ENCODE data around the gene PPM1G. TPM values are rescaled to one million over a fixed set of nuclear protein-coding genes. Genes with fewer than 3 reads are reported as not detected.

Gene PPM1G
- total and polyA plus RNA-seq, 4 donors, result 45.9 to 76.2 (median 61.7) TPM

DNA sequence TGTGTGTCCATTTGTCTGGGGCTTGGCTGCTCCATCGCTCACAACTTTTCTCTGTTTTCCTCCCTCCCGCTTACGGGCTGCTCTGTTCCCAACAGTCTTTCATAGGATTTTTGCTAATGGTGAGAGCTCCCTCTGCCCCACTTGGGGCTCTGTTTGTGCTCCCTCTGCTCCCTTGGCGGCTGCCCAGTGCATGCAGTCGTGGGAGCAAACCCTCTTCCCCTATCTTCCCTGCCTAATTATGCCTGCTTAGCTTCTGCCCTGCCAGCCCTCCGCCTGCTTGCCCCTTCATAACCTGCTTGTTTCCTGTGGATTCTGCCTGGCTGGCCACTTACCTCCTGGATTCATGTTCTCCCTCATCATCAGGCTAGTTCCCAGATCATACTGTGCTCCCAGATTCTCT, 26.2 kb upstream of the PPM1G start:
- Histone ChIP-seq H3K4me1 (ENCODE audit: control insufficient read depth in 5 of 5, insufficient read depth in 5 of 5, low read length in 5 of 5) (peaks cover 0 to 2% (median under 1%) of the 10 kb centered on the region in 5 donors), H3K36me3 (ENCODE audit: control insufficient read depth in 4 of 4, insufficient read depth in 4 of 4, low read length in 4 of 4) (peaks cover 47 to 60% (median 50%) of the 10 kb centered on the region in 4 donors), H3K4me3 (no peak overlapping the region), H3K9ac (ENCODE audit: insufficient read depth in 1 of 2, low read length in 2 of 2) (no peak overlapping the region), H3K27me3 (ENCODE audit: control insufficient read depth in 3 of 3, insufficient read depth in 3 of 3, low read length in 2 of 3) (no peaks in the 10 kb centered on the region), H3K27ac (ENCODE audit: low read depth in 1 of 2, low read length in 1 of 2) (no peak overlapping the region), H3K9me3 (ENCODE audit: control insufficient read depth in 4 of 4, insufficient read depth in 3 of 4, low read length in 3 of 4) (no peaks in the 10 kb centered on the region)
- TF ChIP-seq, protein P1, sequence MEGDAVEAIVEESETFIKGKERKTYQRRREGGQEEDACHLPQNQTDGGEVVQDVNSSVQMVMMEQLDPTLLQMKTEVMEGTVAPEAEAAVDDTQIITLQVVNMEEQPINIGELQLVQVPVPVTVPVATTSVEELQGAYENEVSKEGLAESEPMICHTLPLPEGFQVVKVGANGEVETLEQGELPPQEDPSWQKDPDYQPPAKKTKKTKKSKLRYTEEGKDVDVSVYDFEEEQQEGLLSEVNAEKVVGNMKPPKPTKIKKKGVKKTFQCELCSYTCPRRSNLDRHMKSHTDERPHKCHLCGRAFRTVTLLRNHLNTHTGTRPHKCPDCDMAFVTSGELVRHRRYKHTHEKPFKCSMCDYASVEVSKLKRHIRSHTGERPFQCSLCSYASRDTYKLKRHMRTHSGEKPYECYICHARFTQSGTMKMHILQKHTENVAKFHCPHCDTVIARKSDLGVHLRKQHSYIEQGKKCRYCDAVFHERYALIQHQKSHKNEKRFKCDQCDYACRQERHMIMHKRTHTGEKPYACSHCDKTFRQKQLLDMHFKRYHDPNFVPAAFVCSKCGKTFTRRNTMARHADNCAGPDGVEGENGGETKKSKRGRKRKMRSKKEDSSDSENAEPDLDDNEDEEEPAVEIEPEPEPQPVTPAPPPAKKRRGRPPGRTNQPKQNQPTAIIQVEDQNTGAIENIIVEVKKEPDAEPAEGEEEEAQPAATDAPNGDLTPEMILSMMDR (IDR thresholded peaks at IDR 0.05; ENCODE audit: control extremely low read depth, extremely low read depth), result no peak
- 93 to 96% methylated on average over 6 of the region's 6 CpGs for WGBS, 2 donors
- no peak for ATAC-seq (ENCODE audit: insufficient read depth, low FRiP score)
- no peak for DNase-seq

DNA sequence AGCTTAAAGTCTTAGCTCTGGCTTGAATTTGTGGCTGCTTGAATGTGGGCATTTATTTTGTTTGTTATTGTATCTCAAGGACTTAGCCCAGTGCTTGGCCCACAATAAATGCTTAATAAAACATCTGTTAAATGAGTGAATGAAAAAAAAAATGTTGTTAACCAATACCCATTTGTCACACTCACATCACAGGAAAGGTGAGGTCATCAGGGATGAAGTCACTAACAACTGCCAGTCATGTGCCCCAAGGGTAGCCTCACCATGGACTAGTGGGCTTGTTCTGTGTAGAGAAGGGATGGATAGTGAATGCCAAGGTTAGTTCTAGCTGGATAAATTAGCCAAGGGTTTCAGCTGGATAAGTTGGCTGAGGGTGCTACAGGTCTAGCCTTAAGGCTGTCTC, 22.0 kb upstream of the PPM1G start:
- Histone ChIP-seq H3K36me3 (ENCODE audit: control insufficient read depth in 4 of 4, insufficient read depth in 4 of 4, low read length in 4 of 4) (peaks cover 22 to 34% (median 27%) of the 10 kb centered on the region in 4 donors), H3K27me3 (ENCODE audit: control insufficient read depth in 3 of 3, insufficient read depth in 3 of 3, low read length in 2 of 3) (no peaks in the 10 kb centered on the region), H3K4me1 (ENCODE audit: control insufficient read depth in 5 of 5, insufficient read depth in 5 of 5, low read length in 5 of 5) (peaks cover 2 to 21% (median 6%) of the 10 kb centered on the region in 5 donors), H3K9me3 (ENCODE audit: control insufficient read depth in 4 of 4, insufficient read depth in 3 of 4, low read length in 3 of 4) (no peaks in the 10 kb centered on the region), H3K4me3 (no peak overlapping the region), H3K9ac (ENCODE audit: insufficient read depth in 1 of 2, low read length in 2 of 2) (no peak overlapping the region), H3K27ac (ENCODE audit: low read depth in 1 of 2, low read length in 1 of 2) (no peak overlapping the region)
- DNase-seq (no peak), ATAC-seq (ENCODE audit: insufficient read depth, low FRiP score) (no peak)
- TF ChIP-seq, protein P1 (IDR thresholded peaks at IDR 0.05; ENCODE audit: control extremely low read depth, extremely low read depth), result no peak

DNA sequence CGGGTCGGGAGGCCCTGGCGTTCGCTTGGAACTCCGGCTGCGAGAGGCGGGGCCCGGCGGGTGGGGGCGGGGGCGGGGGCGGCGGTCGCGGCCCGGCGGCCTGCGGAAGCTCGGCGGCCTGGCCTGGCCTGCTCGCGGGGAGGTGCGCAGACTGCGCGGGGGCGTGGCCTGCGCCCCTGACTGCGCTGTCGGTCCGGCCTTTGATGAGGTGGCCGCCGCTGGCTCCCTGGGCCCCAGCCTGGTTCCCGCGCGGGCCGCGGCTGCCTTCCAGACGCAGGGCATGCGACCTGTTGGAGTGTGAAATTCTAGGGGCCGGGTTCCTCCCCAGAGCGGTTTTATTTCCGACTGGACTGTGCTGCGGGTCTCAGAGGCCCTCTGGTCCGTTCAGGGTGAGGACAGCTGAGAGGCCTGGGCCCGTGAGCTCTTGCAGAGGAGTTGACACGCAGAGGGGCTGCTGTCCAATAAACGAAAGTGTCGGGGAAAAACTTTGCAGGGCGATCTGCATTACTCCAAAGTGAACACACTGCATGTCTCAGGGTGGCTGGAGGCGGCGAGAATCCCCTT, 19.7 kb upstream of the PPM1G start:
- Histone ChIP-seq H3K36me3 (ENCODE audit: control insufficient read depth in 4 of 4, insufficient read depth in 4 of 4, low read length in 4 of 4) (peaks cover 7 to 12% (median 7%) of the 10 kb centered on the region in 4 donors), H3K9ac (ENCODE audit: insufficient read depth in 1 of 2, low read length in 2 of 2) (peak overlapping the region; percentile 85 to 91), H3K27me3 (ENCODE audit: control insufficient read depth in 3 of 3, insufficient read depth in 3 of 3, low read length in 2 of 3) (no peaks in the 10 kb centered on the region), H3K27ac (ENCODE audit: low read depth in 1 of 2, low read length in 1 of 2) (peak overlapping the region; percentile 99 to 100), H3K4me1 (ENCODE audit: control insufficient read depth in 5 of 5, insufficient read depth in 5 of 5, low read length in 5 of 5) (peaks cover 2 to 21% (median 6%) of the 10 kb centered on the region in 5 donors), H3K9me3 (ENCODE audit: control insufficient read depth in 4 of 4, insufficient read depth in 3 of 4, low read length in 3 of 4) (no peaks in the 10 kb centered on the region), H3K4me3 (peak overlapping the region; percentile 91)
- DNase-seq, result peak; percentile 83 to 91 (median 88)
- WGBS, 2 donors, result 0 to 1% methylated on average over 29 to 51 of the region's 51 CpGs
- TF ChIP-seq, protein P1 (IDR thresholded peaks at IDR 0.05; ENCODE audit: control extremely low read depth, extremely low read depth), result no peak
- ATAC-seq (ENCODE audit: insufficient read depth, low FRiP score), result peak; percentile 94
